HCT116 (cell line): ENCODE results near the gene NBAS.

ENCODE experiments used
- CEBPB ChIP-seq: IDR thresholded peaks from 2 replicates; pipeline ENCODE4 v1.6.1; 2012; ENCODE audit warnings: low read depth
- CTCF ChIP-seq, 3 experiments: fragments of 200-600 bp in 1 of 3; sonication (generic) in 1 of 3; IDR thresholded peaks in 2 of 3; conservative IDR thresholded peaks in 1 of 3; 2 replicates each; pipeline ENCODE4 v1.5.1; 2012 to 2017; ENCODE audit warnings: low read depth in 2 of 3, low read length in 2 of 3, antibody characterized with exemption in 1 of 3, borderline replicate concordance in 1 of 3, control low read depth in 1 of 3, mild to moderate bottlenecking in 1 of 3, mixed read lengths in 1 of 3, mixed run types in 1 of 3, moderate library complexity in 1 of 3; ENCODE audit not compliant: insufficient read depth in 1 of 3
- EZH2phosphoT487 ChIP-seq: fragments of 200-600 bp; IDR thresholded peaks from 2 replicates; pipeline ENCODE4 v1.6.1; 2018; ENCODE audit warnings: antibody characterized with exemption, borderline replicate concordance
- POLR2A ChIP-seq: IDR thresholded peaks from 2 replicates; pipeline ENCODE4 v1.7.0; 2011; ENCODE audit warnings: borderline replicate concordance; ENCODE audit not compliant: insufficient read depth, insufficient read length; ENCODE audit errors: extremely low read depth
- POLR2AphosphoS5 ChIP-seq: IDR thresholded peaks from 2 replicates; pipeline ENCODE4 v1.6.1; 2011; ENCODE audit warnings: mild to moderate bottlenecking, low read depth, low read length, moderate library complexity

GRCh38 chr2:15599994-15600393 lies 38.9 kb upstream of the NBAS start:
- TF ChIP-seq CEBPB: no peak
- TF ChIP-seq POLR2AphosphoS5: no peak
- TF ChIP-seq CTCF (IDR thresholded peaks at IDR 0.05 in 2 of 3, conservative IDR thresholded peaks at IDR 0.05 in 1 of 3; ENCODE audit: borderline replicate concordance in 1 of 3, insufficient read depth in 1 of 3, low read depth in 2 of 3, low read length in 2 of 3): no peak
- TF ChIP-seq EZH2phosphoT487: no peak
- no peak for TF ChIP-seq POLR2A
